HG03442 (cell line): ENCODE results near the gene HTD2.
A peak's percentile ranks its signal among the peaks of the same experiment; 100 is the strongest.
"Not testable (repeated sequence)": the region's sequence is repeated elsewhere in the genome, so short reads cannot be mapped to it uniquely, and the experiment has no call there.

Experiments used
- ATAC-seq: cut with Tn5 transposase; IDR thresholded peaks from one replicate; pipeline ENCODE4 v1.9.1; 2021; ENCODE audit warnings: mild to moderate bottlenecking, moderate library complexity; ENCODE audit not compliant: unreplicated experiment

Gene HTD2

GRCh38 chr3:58305882-58306711 lies at the start of gene HTD2, which contains the start of gene RPP14:
Gene HTD2 (plus strand): TSS chr3:58306520. CDS start chr3:58317614, 11,094 bp downstream.
Gene RPP14 (plus strand): TSS chr3:58306245. CDS start chr3:58310330, 4,085 bp downstream.
- peak; percentile 87 for ATAC-seq

- no peak for ATAC-seq
Observed at GRCh38 chr3:58258392-58259055, 47.8 kb upstream of the HTD2 start.

DNA sequence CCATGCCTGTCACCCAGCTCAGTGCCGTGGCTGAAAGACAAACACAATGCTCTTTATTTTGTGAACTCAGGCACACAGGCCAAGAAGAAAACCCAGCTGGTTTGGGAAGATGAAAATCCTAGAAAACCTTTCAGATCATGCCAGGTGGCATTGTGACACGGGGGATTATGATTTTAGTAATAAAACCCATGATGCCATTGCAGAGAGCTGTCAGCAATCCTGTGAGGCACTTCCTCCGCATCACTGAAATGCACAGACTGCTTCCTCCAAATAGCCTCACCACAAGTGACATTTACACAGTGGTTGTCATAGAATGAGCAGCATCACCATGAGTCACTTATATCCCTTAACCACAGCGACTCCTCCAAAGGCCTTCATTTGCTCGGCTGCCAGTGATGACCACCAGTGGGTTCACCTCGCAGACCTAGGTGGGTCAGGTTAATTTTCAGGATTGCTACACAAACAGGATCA lies 46.0 kb upstream of the HTD2 start:
- no peak for ATAC-seq

GRCh38 chr3:58260733-58261132 lies 45.6 kb upstream of the HTD2 start:
- ATAC-seq = no peak

GRCh38 chr3:58261954-58262666 lies 44.2 kb upstream of the HTD2 start:
- ATAC-seq = no peak

DNA sequence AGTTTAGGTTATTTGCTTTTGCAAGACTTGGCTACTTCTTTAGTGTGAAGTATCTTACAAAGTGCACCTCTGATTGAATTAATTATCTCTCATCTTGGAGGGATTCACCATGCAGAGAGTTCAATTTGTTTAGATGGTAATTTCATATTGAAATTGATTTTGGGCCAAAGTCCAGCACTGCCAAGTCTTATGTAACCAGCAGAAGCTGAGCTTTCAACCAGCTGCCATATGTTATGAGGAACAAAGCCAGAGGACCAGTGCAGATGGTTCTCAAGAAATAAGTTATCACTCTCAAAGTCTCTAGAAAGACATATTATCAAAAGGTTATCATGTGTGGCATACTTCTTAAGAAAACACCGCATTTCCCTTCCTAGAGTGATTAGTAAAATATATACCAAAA lies 39.7 kb upstream of the HTD2 start:
- ATAC-seq = no peak

- not testable (repeated sequence) for ATAC-seq
Observed at GRCh38 chr3:58267543-58267942, 38.8 kb upstream of the HTD2 start.

DNA sequence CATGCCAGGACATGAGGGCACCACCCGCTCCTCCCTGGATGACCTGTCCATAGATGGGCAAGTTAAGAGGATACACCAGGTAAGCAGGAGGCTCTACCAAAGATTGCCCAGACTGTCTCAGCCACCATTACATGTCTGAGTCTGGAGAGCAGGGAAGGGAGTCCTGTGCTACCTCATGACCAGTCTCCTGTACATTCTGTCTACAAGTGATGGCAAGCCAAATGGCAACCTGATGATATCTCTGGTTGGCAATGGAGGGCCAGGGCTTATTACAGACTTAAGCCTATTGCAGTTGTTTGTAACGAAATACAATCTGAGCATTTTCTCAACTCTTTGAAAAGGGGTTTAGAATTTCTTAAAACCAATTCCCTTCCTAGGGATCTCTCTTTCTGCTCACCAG lies 37.0 kb upstream of the HTD2 start:
- ATAC-seq = no peak

GRCh38 chr3:58270485-58270884 lies 35.8 kb upstream of the HTD2 start:
- ATAC-seq = no peak

DNA sequence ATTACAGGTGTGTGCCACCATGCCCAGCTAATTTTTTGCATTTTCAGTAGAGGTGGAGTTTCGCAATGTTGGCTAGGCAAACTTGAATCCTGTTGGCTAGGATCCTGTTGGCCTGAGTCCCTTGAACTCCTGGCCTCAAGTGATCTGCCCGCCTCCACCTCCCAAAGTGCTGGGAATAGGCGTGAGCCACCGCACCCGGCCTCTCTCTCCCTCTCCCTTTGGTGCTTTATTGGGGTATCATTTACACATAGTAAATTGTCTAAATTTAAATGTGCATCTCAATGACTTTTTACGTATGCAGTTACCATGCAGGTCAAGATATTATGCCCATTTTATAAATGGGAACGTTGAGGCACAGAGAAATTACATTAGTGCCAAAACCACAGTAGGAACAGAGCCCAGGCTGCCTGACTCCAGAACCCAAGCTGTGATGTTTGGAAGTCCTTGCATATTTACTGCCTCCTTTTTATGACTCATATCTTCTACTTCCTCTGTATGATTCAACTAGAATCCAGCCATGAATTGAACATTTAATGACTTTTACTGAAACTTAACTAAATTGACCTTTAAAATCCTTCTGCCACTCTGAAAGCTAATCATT lies 34.3 kb upstream of the HTD2 start:
- ATAC-seq = no peak

GRCh38 chr3:58272891-58273290 lies 33.4 kb upstream of the HTD2 start:
- ATAC-seq = no peak

DNA sequence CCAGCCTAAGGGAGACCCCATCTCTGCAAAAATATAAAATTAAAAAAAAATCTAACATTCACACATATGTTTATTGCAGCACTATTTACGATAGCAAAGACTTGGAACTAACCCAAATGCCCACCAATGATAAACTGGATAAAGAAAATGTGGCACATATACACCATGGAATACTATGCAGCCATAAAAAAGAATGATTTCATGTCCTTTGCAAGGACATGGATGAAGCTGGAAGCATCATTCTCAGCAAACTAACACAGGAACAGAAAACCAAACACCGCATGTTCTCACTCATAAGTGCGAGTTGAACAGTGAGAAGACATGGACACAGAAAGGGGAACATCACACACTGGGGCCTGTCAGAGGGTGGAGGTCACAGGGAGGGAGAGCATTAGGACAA lies 33.0 kb upstream of the HTD2 start:
- not testable (repeated sequence) for ATAC-seq

DNA sequence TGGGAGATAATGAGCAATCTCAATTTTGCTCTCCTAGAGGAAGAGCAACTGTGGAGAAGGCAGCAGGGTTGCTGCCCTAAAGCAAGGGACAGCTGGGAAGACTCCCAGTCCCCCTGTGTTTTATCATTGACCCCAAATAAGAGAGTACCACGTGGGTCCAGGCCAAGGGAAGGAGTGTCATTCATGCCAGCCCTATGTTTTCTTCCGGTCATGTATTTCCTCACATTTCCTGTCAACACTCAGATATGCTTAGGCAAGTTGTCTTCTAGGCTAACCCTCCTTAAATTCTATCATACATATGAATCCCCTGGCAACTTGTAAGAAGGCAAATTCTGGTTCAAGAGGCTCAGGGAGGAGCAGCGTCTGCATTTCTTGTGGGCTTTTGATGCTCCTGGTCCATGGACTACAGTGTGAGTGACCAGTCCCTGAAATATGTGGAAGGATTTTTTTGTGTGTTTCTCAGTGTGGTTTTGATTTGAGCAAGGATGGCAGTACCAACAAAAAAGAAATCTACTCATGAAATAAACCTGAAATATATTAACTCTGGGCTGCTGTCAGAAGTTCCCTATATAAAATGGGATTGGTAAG lies 32.2 kb upstream of the HTD2 start:
- no peak for ATAC-seq

DNA sequence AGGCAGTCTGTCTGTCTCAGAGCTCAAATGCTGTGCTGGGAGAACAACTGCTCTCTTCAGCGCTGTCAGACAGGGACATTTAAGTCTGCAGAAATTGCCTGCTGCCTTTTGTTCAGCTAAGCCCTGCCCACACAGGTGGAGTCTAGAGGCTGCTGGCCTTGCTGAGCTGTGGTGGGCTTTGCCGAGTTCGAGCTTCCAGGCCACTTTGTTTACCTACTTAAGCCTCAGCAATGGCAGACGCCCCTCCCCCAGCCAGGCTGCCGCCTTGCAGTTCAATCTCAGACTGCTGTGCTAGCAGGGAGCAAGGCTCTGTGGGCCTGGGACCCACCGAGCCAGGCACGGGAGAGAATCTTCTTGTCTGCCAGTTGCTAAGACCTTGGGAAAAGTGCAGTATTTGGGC lies 25.3 kb upstream of the HTD2 start:
- no peak for ATAC-seq

DNA sequence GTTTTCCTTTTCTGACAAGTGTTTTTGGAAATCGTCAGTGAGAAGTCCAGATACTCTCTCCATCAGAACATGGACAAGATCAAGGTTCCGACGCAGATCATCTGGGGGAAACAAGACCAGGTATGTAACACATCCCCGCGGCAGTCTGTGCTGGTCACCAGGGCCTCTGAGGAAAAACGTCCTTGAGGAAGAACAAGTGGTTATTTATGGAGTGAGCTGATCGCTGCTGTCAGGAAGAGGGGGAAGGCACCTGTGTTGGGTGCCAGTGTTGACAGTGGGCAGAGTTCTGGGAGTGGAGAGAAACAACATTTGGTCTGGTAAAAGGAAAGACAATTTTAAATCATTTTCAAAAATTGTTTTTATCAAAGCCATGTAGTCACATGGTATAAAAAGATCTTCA lies 21.0 kb upstream of the HTD2 start:
- no peak for ATAC-seq

DNA sequence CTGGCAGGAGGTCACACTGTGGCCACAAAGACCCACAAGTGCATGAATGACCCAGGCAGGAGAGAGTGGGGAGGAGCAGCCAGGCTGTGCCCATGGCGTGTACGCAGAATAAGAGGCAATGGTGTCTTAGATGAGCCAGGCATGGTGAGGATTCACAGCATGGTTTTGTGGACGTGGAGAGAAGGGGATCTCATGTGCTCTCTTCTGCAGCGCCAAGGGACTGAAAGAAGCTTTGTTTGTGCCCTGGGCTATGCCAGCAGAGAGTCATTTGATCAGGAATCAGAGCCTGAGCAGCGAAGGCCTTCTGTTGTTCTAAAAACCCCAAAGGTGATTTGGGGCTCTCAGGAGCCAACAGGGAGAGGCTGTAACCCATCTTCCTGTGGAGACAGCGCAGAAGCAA lies 19.0 kb upstream of the HTD2 start:
- no peak for ATAC-seq

- ATAC-seq = no peak
Observed at GRCh38 chr3:58288011-58288728, 18.1 kb upstream of the HTD2 start.

GRCh38 chr3:58288964-58289613 lies 17.2 kb upstream of the HTD2 start:
- ATAC-seq = not testable (repeated sequence)

- ATAC-seq = not testable (repeated sequence)
Observed at GRCh38 chr3:58290446-58290845, 15.9 kb upstream of the HTD2 start.
